ENCODE results near the gene XXYLT1.

DNA sequence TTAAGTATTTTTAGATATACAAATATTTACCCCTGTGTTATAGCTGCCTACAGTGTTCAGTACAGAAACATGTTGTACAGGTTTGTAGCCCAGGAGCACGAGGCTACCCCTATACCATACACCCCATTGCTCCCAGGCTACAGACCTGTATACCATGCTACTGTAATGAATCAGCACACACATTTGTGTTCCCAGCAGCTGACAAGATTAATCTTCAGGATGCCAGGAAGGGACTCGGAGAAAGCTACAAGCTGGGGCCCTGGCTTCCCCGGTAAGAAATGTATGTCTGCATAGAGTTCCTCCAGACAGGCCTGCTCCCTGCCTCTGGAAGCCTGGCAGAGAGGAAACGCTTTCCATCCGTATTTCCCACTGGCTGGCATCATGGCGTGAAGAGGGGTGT lies 136.5 kb downstream of the XXYLT1 start:
- TF ChIP-seq, protein P1, sequence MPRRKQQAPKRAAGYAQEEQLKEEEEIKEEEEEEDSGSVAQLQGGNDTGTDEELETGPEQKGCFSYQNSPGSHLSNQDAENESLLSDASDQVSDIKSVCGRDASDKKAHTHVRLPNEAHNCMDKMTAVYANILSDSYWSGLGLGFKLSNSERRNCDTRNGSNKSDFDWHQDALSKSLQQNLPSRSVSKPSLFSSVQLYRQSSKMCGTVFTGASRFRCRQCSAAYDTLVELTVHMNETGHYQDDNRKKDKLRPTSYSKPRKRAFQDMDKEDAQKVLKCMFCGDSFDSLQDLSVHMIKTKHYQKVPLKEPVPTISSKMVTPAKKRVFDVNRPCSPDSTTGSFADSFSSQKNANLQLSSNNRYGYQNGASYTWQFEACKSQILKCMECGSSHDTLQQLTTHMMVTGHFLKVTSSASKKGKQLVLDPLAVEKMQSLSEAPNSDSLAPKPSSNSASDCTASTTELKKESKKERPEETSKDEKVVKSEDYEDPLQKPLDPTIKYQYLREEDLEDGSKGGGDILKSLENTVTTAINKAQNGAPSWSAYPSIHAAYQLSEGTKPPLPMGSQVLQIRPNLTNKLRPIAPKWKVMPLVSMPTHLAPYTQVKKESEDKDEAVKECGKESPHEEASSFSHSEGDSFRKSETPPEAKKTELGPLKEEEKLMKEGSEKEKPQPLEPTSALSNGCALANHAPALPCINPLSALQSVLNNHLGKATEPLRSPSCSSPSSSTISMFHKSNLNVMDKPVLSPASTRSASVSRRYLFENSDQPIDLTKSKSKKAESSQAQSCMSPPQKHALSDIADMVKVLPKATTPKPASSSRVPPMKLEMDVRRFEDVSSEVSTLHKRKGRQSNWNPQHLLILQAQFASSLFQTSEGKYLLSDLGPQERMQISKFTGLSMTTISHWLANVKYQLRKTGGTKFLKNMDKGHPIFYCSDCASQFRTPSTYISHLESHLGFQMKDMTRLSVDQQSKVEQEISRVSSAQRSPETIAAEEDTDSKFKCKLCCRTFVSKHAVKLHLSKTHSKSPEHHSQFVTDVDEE (CRISPR knock-in tag; IDR thresholded peaks at IDR 0.05): no peak
- TF ChIP-seq ZFP30 (CRISPR knock-in tag; IDR thresholded peaks at IDR 0.05): no peak
- no peak for TF ChIP-seq ISL1 (CRISPR knock-in tag; IDR thresholded peaks at IDR 0.05)
- TF ChIP-seq, protein P2, sequence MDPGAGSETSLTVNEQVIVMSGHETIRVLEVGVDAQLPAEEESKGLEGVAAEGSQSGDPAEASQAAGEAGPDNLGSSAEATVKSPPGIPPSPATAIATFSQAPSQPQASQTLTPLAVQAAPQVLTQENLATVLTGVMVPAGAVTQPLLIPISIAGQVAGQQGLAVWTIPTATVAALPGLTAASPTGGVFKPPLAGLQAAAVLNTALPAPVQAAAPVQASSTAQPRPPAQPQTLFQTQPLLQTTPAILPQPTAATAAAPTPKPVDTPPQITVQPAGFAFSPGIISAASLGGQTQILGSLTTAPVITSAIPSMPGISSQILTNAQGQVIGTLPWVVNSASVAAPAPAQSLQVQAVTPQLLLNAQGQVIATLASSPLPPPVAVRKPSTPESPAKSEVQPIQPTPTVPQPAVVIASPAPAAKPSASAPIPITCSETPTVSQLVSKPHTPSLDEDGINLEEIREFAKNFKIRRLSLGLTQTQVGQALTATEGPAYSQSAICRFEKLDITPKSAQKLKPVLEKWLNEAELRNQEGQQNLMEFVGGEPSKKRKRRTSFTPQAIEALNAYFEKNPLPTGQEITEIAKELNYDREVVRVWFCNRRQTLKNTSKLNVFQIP (CRISPR knock-in tag; IDR thresholded peaks at IDR 0.05; ENCODE audit: borderline replicate concordance, low read depth): no peak
- TF ChIP-seq RARB (CRISPR knock-in tag; IDR thresholded peaks at IDR 0.05): no peak
- TF ChIP-seq, protein P3, sequence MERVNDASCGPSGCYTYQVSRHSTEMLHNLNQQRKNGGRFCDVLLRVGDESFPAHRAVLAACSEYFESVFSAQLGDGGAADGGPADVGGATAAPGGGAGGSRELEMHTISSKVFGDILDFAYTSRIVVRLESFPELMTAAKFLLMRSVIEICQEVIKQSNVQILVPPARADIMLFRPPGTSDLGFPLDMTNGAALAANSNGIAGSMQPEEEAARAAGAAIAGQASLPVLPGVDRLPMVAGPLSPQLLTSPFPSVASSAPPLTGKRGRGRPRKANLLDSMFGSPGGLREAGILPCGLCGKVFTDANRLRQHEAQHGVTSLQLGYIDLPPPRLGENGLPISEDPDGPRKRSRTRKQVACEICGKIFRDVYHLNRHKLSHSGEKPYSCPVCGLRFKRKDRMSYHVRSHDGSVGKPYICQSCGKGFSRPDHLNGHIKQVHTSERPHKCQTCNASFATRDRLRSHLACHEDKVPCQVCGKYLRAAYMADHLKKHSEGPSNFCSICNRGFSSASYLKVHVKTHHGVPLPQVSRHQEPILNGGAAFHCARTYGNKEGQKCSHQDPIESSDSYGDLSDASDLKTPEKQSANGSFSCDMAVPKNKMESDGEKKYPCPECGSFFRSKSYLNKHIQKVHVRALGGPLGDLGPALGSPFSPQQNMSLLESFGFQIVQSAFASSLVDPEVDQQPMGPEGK (CRISPR knock-in tag; IDR thresholded peaks at IDR 0.05; ENCODE audit: borderline replicate concordance): no peak
